Mesenchymal stem cell (in vitro differentiated cells and primary cell): ENCODE results near the gene COL15A1.
"Not testable (repeated sequence)": the region's sequence is repeated elsewhere in the genome, so short reads cannot be mapped to it uniquely, and the experiment has no call there.

ENCODE experiments used
- DNase-seq: peaks from one replicate; pipeline ENCODE4 v3.0.0-alpha.2; 2013
- H2AFZ ChIP-seq: one replicate; pipeline ENCODE4 v1.6.1; 2013; ENCODE audit warnings: low read depth, mild to moderate bottlenecking, control low read depth, inconsistent platforms, low read length, moderate library complexity
- H2AK5ac ChIP-seq: 2 replicates; pipeline ENCODE4 v1.6.1; 2013; ENCODE audit warnings: low read length, moderate library complexity, mild to moderate bottlenecking, inconsistent platforms; ENCODE audit not compliant: severe bottlenecking
- H2BK120ac ChIP-seq: one replicate; pipeline ENCODE4 v1.6.1; 2013; ENCODE audit warnings: low read depth, mild to moderate bottlenecking, inconsistent platforms, low read length, moderate library complexity
- H2BK12ac ChIP-seq, 2 experiments: one replicate each; pipeline ENCODE4 v1.6.1; 2013; ENCODE audit warnings: inconsistent platforms in 2 of 2, low read length in 2 of 2, mild to moderate bottlenecking in 2 of 2, moderate library complexity in 2 of 2, control low read depth in 1 of 2
- H2BK15ac ChIP-seq: one replicate; pipeline ENCODE4 v1.6.1; 2013; ENCODE audit warnings: mild to moderate bottlenecking, low read depth, inconsistent platforms; ENCODE audit not compliant: poor library complexity, severe bottlenecking
- H2BK5ac ChIP-seq: 2 replicates; pipeline ENCODE4 v1.6.1; 2013; ENCODE audit warnings: low read depth, mild to moderate bottlenecking, low read length, control low read depth, inconsistent platforms; ENCODE audit not compliant: poor library complexity, severe bottlenecking
- H3K14ac ChIP-seq, 2 experiments: one replicate each; pipeline ENCODE4 v1.6.1; 2013; ENCODE audit warnings: inconsistent platforms in 2 of 2, low read length in 2 of 2, control low read depth in 1 of 2, mild to moderate bottlenecking in 1 of 2, moderate library complexity in 1 of 2
- H3K18ac ChIP-seq, 2 experiments: one replicate each; pipeline ENCODE4 v1.6.1; 2013; ENCODE audit warnings: inconsistent platforms in 2 of 2, low read length in 2 of 2, control low read depth in 1 of 2, low read depth in 1 of 2, mild to moderate bottlenecking in 1 of 2
- H3K23ac ChIP-seq, 2 experiments: one replicate each; pipeline ENCODE4 v1.6.1; 2013; ENCODE audit warnings: inconsistent platforms in 2 of 2, low read length in 2 of 2, mild to moderate bottlenecking in 2 of 2, moderate library complexity in 2 of 2, control low read depth in 1 of 2
- H3K27ac ChIP-seq: 2 replicates; pipeline ENCODE4 v1.5.1; 2013; ENCODE audit warnings: mild to moderate bottlenecking, moderate library complexity, low read length, control low read depth, inconsistent platforms; ENCODE audit not compliant: poor library complexity, severe bottlenecking
- H3K27me3 ChIP-seq, 2 experiments: 2 replicates each; pipeline versions ENCODE4 v1.6.1 to v1.7.0; 2013; ENCODE audit warnings: low read length in 2 of 2, mild to moderate bottlenecking in 2 of 2, moderate library complexity in 2 of 2, control low read depth in 1 of 2, inconsistent platforms in 1 of 2; ENCODE audit not compliant: control insufficient read depth in 1 of 2, insufficient read depth in 1 of 2
- H3K36me3 ChIP-seq, 2 experiments: 2 replicates each; pipeline versions ENCODE4 v1.6.1 to v1.7.0; 2013; ENCODE audit warnings: low read length in 2 of 2, control low read depth in 1 of 2, inconsistent platforms in 1 of 2, low read depth in 1 of 2, mild to moderate bottlenecking in 1 of 2; ENCODE audit not compliant: insufficient read depth in 2 of 2, control insufficient read depth in 1 of 2
- H3K4ac ChIP-seq, 2 experiments: one replicate each; pipeline ENCODE4 v1.6.1; 2013; ENCODE audit warnings: inconsistent platforms in 2 of 2, low read length in 2 of 2, mild to moderate bottlenecking in 2 of 2, moderate library complexity in 2 of 2, control low read depth in 1 of 2, low read depth in 1 of 2
- H3K4me1 ChIP-seq: 2 replicates; pipeline ENCODE4 v1.6.1; 2013; ENCODE audit warnings: low read depth, low read length, control low read depth; ENCODE audit not compliant: control insufficient read depth, insufficient read depth
- H3K4me2 ChIP-seq: 2 replicates; pipeline ENCODE4 v1.6.1; 2013; ENCODE audit warnings: low read length, mild to moderate bottlenecking, inconsistent platforms; ENCODE audit not compliant: poor library complexity, severe bottlenecking
- H3K4me3 ChIP-seq, 2 experiments: 2 replicates each; pipeline versions ENCODE4 v1.5.1 to v1.7.0; 2013; ENCODE audit warnings: low read length in 2 of 2, mild to moderate bottlenecking in 2 of 2, control low read depth in 1 of 2, low read depth in 1 of 2; ENCODE audit not compliant: insufficient read depth in 1 of 2
- H3K79me1 ChIP-seq: replicated peaks from 2 replicates; pipeline ENCODE4 v1.6.1; 2013; ENCODE audit warnings: mild to moderate bottlenecking, control low read depth, low read length, inconsistent platforms; ENCODE audit not compliant: poor library complexity, severe bottlenecking
- H3K9ac ChIP-seq: 2 replicates; pipeline ENCODE4 v1.7.0; 2013; ENCODE audit warnings: mild to moderate bottlenecking, low read length, moderate library complexity
- H3K9me3 ChIP-seq: 2 replicates; pipeline ENCODE4 v1.7.0; 2013; ENCODE audit warnings: mild to moderate bottlenecking, low read length; ENCODE audit not compliant: control insufficient read depth
- H4K8ac ChIP-seq: one replicate; pipeline ENCODE4 v1.6.1; 2013; ENCODE audit warnings: inconsistent platforms, mild to moderate bottlenecking, low read length, moderate library complexity
- H4K91ac ChIP-seq: one replicate; pipeline ENCODE4 v1.6.1; 2013; ENCODE audit warnings: mild to moderate bottlenecking, low read length, inconsistent platforms
- WGBS: methylation state at CpG from one replicate; pipeline ENCODE4 v1.1.7; 2013; ENCODE audit warnings: mixed read lengths; 5-methylcytosine and 5-hydroxymethylcytosine counted together

COL15A1 gene

DNA sequence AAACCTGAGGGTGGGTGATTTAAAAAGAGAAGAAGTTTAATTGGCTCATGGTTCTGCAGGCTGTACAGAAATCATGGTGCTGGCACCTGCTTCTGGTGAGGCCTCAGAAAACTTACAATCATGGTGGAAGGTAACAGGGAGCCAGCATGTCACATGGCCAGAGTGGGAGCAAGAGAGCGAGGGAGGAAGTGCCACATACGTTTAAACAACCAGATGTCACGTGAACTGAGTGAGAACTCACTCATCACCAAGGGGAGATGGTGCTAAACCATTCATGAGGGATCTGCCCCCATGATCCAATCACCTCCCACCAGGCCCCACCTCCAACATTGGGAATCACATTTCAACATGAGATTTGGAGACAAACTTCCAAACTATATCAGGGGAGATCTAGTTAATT is 41.9 kb upstream of the COL15A1 start:
- H2BK5ac ChIP-seq, H4K8ac ChIP-seq, H3K79me1 ChIP-seq, H4K91ac ChIP-seq, H2BK120ac ChIP-seq, H3K9me3 ChIP-seq, H3K9ac ChIP-seq, H3K4me3 ChIP-seq, H3K4me2 ChIP-seq, H2BK12ac ChIP-seq, H3K4me1 ChIP-seq, H3K4ac ChIP-seq, H2BK15ac ChIP-seq, H3K14ac ChIP-seq, H3K27ac ChIP-seq, DNase-seq, H3K27me3 ChIP-seq, H2AFZ ChIP-seq, H2AK5ac ChIP-seq, H3K23ac ChIP-seq, H3K36me3 ChIP-seq: not testable (repeated sequence)
- H3K18ac ChIP-seq: peak overlapping the region in 1 of 2 experiments; percentile 46
- WGBS: 88% methylated on average over 3 of the region's 3 CpGs

- Histone ChIP-seq H3K18ac (no peak overlapping the region), H3K79me1 (no peaks in the 10 kb centered on the region), H3K4me2 (no peak overlapping the region), H4K91ac (no peak overlapping the region), H3K36me3 (no peaks in the 10 kb centered on the region), H2BK120ac (no peak overlapping the region), H2BK5ac (no peak overlapping the region), H3K4ac (no peak overlapping the region), H2BK15ac (no peak overlapping the region), H3K27me3 (no peaks in the 10 kb centered on the region), H2BK12ac (no peak overlapping the region), H3K23ac (no peak overlapping the region), H3K14ac (no peak overlapping the region), H3K27ac (no peak overlapping the region), H4K8ac (no peak overlapping the region), H3K9me3 (peaks cover under 1% of the 10 kb centered on the region), H2AFZ (no peak overlapping the region), H3K4me1 (peaks cover 10% of the 10 kb centered on the region), H3K4me3 (no peak overlapping the region), H3K9ac (no peak overlapping the region), H2AK5ac (no peak overlapping the region)
- DNase-seq: no peak
- WGBS: 100% methylated on average over 1 of the region's 1 CpG
These were observed 41.2 kb upstream of the COL15A1 start for GRCh38 chr9:98902516-98902915.

GRCh38 chr9:98902925-98903324 is 40.8 kb upstream of the COL15A1 start:
- Histone ChIP-seq H4K91ac (no peak overlapping the region), H3K9me3 (no peaks in the 10 kb centered on the region), H2AFZ (no peak overlapping the region), H3K4me3 (no peak overlapping the region), H3K18ac (no peak overlapping the region), H2BK15ac (no peak overlapping the region), H2BK12ac (no peak overlapping the region), H3K27ac (no peak overlapping the region), H3K9ac (no peak overlapping the region), H3K14ac (no peak overlapping the region), H3K4me1 (peaks cover 11% of the 10 kb centered on the region), H2AK5ac (no peak overlapping the region), H3K4me2 (no peak overlapping the region), H3K4ac (no peak overlapping the region), H2BK120ac (no peak overlapping the region), H2BK5ac (no peak overlapping the region), H3K36me3 (no peaks in the 10 kb centered on the region), H3K79me1 (no peaks in the 10 kb centered on the region), H3K27me3 (no peaks in the 10 kb centered on the region), H4K8ac (no peak overlapping the region), H3K23ac (no peak overlapping the region)
- no peak for DNase-seq
- 92% methylated on average over 5 of the region's 5 CpGs for WGBS

DNA sequence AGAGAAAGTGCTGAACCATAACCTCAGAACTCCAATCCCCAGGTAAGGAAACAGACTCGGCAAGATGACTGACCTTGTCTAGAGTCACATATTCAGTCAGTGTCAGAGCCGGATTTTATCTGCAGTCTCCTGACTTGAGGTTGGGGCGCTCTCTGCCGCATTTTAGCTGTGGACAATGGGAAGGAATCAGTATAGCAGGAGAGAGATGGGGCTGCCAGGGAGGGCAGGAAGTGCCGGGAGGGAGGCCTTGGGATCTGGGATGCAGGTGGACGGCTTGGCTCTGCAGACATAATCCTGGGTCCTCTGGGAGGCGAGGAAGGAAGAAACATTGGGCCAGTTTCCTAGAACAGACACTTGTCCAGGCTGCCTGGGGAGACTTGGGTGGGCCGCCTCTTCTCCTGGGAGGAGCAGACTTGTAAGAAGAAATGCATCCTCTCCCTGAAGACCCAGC is 39.7 kb upstream of the COL15A1 start:
- WGBS: 93% methylated on average over 8 of the region's 8 CpGs
- no peaks in the 10 kb centered on the region for H3K79me1 ChIP-seq
- H3K4ac ChIP-seq: no peak overlapping the region
- H2BK12ac ChIP-seq: no peak overlapping the region
- H2AK5ac ChIP-seq: no peak overlapping the region
- H3K4me2 ChIP-seq: no peak overlapping the region
- H4K91ac ChIP-seq: no peak overlapping the region
- H4K8ac ChIP-seq: no peak overlapping the region
- H3K36me3 ChIP-seq: no peaks in the 10 kb centered on the region
- H2BK15ac ChIP-seq: peak overlapping the region; percentile 73
- DNase-seq: no peak
- no peak overlapping the region for H3K27ac ChIP-seq
- H3K9ac ChIP-seq: no peak overlapping the region
- H3K4me3 ChIP-seq: no peak overlapping the region
- no peak overlapping the region for H3K14ac ChIP-seq
- H3K27me3 ChIP-seq: no peaks in the 10 kb centered on the region
- no peak overlapping the region for H3K18ac ChIP-seq
- H3K23ac ChIP-seq: no peak overlapping the region
- no peak overlapping the region for H2AFZ ChIP-seq
- H3K4me1 ChIP-seq: peaks cover 20% of the 10 kb centered on the region
- H2BK120ac ChIP-seq: no peak overlapping the region
- no peaks in the 10 kb centered on the region for H3K9me3 ChIP-seq
- H2BK5ac ChIP-seq: no peak overlapping the region
